ENCODE data around the gene PADI6.

DNA sequence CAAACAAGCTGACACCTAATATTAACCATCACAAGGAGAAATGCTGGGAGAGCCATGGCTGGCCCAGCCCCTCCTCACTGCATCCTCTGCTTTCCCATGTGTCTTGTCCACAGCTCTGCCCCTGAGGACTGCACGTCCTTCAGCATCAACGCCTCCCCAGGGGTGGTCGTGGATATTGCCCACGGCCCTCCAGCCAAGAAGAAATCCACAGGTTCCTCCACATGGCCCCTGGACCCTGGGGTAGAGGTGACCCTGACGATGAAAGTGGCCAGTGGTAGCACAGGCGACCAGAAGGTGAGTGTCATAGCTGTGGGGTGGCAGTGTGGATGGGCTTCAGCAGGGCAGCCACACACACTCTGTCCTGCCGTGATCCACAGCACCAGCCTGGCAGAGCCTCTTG is 41.1 kb upstream of the PADI6 start:
- no peak for TF ChIP-seq CTCF (IDR thresholded peaks at IDR 0.05; ENCODE audit: low read depth, low read length, poor library complexity, severe bottlenecking)
- no peak for TF ChIP-seq EZH2phosphoT487 (IDR thresholded peaks at IDR 0.05; ENCODE audit: borderline replicate concordance, low read length)
